ENCODE data around the gene EML3.
A peak's percentile ranks its signal among the peaks of the same experiment; 100 is the strongest.
"Not testable (repeated sequence)": the region's sequence is repeated elsewhere in the genome, so short reads cannot be mapped to it uniquely, and the experiment has no call there.

EML3 gene

DNA sequence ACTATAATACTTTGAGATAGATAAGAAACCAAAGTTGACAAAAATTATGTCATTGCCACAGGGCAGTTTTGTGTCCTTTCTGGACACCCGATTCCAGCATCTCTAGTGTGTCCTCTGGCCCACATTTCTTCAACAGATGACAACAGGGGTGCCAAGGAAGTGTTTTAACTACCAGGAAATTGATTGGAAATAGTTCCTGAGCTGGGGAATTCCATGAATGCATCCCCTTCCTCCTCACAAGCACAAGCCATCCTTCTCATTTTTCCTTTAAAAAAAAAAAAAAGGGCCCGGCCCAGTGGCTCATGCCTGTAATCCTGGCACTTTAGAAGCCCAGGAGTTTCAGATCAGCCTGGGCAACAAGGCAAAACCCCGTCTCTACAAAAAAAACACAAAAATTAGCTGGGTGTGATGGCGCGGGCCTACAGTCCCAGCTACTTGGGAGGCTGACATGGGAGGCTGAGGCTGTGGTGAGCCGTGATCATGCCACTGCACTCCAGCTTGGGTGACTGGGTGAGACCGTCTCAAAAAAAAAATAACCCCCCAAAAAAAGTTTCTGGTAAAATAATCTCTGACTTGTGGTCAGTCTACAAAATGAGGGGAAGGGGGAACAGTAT lies 10.0 kb upstream of the EML3 start:
- H3K4me3 ChIP-seq (ENCODE audit: low read depth, low read length), result peak overlapping the region; percentile 39; the same call in 1 of the 2 replicates
- DNase-seq (ENCODE audit: low read depth, low spot score), result no peak
- POLR2A ChIA-PET, result interaction anchor here (0.7 to 2.5 kb wide), 12 partner anchors 10 to 85 kb away, joined by 3 to 16 read pairs (median 6); partner anchors contain the start of genes AHNAK, BSCL2, C11orf98 and CSKMT
- TF ChIP-seq, protein P1, sequence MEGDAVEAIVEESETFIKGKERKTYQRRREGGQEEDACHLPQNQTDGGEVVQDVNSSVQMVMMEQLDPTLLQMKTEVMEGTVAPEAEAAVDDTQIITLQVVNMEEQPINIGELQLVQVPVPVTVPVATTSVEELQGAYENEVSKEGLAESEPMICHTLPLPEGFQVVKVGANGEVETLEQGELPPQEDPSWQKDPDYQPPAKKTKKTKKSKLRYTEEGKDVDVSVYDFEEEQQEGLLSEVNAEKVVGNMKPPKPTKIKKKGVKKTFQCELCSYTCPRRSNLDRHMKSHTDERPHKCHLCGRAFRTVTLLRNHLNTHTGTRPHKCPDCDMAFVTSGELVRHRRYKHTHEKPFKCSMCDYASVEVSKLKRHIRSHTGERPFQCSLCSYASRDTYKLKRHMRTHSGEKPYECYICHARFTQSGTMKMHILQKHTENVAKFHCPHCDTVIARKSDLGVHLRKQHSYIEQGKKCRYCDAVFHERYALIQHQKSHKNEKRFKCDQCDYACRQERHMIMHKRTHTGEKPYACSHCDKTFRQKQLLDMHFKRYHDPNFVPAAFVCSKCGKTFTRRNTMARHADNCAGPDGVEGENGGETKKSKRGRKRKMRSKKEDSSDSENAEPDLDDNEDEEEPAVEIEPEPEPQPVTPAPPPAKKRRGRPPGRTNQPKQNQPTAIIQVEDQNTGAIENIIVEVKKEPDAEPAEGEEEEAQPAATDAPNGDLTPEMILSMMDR (IDR thresholded peaks at IDR 0.05; ENCODE audit: insufficient read depth, low read length, missing control alignments), result no peak
- CTCF ChIA-PET, result interaction anchor here (1.0 to 6.2 kb wide), 6 partner anchors 9 to 31 kb away, joined by 3 to 49 read pairs (median 5); partner anchors contain the start of genes EML3, ROM1 and TUT1

DNA sequence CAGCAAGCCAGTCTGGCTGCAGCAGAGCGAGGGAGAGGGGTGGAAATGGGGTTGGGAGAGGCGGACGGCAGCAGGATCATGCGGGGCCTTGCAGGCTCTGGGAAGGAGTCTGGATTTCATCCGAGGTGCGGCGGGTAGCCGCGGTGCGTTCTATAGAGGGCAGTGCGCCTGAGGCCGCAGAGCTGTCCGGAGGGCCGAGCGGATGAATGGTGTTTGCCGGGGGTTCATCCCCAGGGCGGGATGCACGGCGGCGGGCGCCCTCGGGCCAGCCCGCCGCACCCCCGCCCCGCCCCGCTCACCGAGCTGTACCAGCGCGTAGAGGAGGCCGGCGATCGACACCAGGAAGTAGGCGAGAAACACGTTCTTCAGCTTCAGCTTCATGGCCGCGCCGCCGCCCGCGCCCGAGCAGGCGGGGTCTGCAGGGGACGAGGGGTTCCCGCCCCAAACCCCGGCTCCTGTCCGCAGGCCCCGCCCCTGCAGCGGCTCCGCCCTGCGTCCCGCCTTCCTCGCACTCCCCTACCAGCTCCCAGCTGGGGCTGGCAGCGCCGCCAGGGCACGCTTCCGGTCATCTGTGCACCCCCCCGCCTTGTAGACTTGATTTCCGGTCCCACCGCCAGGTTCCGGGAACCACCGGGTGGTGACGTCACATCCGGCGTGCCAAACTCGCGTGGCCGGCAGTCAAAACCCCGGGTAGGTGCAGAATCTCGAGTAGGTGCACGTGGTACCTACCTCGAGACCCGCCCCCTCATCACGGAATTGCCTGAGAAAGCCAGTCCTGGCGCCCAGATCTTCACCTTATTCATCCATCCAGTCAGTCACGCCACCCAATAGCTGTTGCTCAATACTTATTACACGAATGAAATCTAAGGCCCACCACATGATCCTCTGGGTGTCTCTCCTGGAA lies 9.2 kb upstream of the EML3 start, which contains the start of gene B3GAT3:
TSS of gene B3GAT3 (minus strand) at position 420 of the 904 bp plus-strand sequence. CDS start at position 381, 39 bp downstream.
- peak within 1 kb of the TSS; percentile 83 for H3K4me3 ChIP-seq (ENCODE audit: low read depth, low read length)
- CTCF ChIA-PET, result interaction anchor here (0.9 to 6.2 kb wide), 14 partner anchors 8 to 227 kb away, joined by 3 to 49 read pairs (median 5); partner anchors contain the start of genes EML3, ROM1 and TUT1

DNA sequence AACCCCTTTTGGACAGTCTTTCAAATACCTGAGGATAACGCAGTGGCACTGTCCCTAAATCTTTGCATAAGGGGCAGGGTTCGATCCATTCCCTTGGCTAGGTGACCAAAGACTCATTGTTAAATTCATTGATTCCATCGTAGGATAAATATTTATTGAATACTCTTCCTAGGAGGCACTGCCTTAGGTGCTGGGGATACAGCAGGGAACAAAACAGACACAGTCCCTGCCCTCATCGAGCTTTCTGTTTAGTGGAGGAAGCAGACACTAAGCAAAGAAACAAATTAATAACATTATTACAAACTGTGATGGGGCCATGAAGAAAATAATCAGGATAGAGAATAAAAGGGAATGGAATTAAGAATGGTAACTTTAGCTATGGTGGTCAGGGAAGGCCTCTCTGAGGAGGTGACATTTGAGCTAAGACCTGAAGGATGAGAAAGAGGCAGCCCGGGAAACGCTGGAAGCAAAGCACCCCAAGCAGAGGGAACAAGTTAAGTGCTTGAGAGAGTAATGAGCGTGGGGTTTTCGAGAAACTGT lies 8.5 kb upstream of the EML3 start:
- DNase-seq (ENCODE audit: low read depth, low spot score), result no peak
- TF ChIP-seq, protein P1 (IDR thresholded peaks at IDR 0.05; ENCODE audit: insufficient read depth, low read length, missing control alignments), result no peak
- ChIA-PET POLR2A (interaction anchor here (1.0 to 2.5 kb wide), 12 partner anchors 9 to 76 kb away, joined by 3 to 16 read pairs (median 6); partner anchors contain the start of genes C11orf98, CSKMT, EML3 and GANAB), CTCF (interaction anchor here (0.9 to 6.2 kb wide), 12 partner anchors 8 to 226 kb away, joined by 3 to 49 read pairs (median 5); partner anchors contain the start of genes EML3, ROM1 and TUT1)
- H3K4me3 ChIP-seq (ENCODE audit: low read depth, low read length), result peak overlapping the region; percentile 83

More for the DNA sequence above, 9.2 kb upstream of the EML3 start, which contains the start of gene B3GAT3:
- POLR2A ChIA-PET, result interaction anchor here (1.0 to 2.5 kb wide), 15 partner anchors 8 to 86 kb away, joined by 3 to 16 read pairs (median 6); partner anchors contain the start of genes AHNAK, BSCL2, C11orf98 and CSKMT
- DNase-seq (ENCODE audit: low read depth, low spot score), result peak; percentile 82
- TF ChIP-seq, protein P1 (IDR thresholded peaks at IDR 0.05; ENCODE audit: insufficient read depth, low read length, missing control alignments), result peak; percentile 24

GRCh38 chr11:62616957-62617356 lies 4.4 kb upstream of the EML3 start:
- H3K4me3 ChIP-seq (ENCODE audit: low read depth, low read length); POLR2A ChIA-PET; DNase-seq (ENCODE audit: low read depth, low spot score): not testable (repeated sequence)
- CTCF ChIA-PET, result interaction anchor here (1.5 kb wide), 1 partner anchor 15 kb away, joined by 4 read pairs; the partner anchor contains the start of gene MTA2

GRCh38 chr11:62615521-62615920 lies 2.9 kb upstream of the EML3 start:
- H3K4me3 ChIP-seq (ENCODE audit: low read depth, low read length), result no peak overlapping the region
- ChIA-PET POLR2A (no interaction called here), CTCF (no interaction called here)
- DNase-seq (ENCODE audit: low read depth, low spot score), result no peak
- TF ChIP-seq, protein P1 (IDR thresholded peaks at IDR 0.05; ENCODE audit: insufficient read depth, low read length, missing control alignments), result no peak

DNA sequence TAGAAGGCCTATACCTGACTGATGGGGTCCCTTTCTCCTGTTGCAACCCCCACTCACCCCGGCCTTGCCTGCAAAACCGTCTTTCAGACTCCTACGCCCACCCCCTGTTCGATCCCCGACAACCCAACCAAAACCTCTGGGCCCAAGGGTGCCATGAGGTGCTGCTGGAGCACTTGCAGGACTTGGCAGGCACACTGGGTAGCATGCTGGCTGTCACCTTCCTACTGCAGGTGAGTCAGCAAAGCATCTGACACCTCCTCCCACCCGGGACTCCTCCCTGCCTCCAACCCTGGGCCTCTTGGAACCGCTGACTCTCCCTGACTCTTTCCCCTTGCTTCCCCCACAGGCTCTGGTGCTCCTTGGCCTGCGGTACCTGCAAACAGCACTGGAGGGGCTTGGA lies 1.7 kb upstream of the EML3 start:
- POLR2A ChIA-PET, result interaction anchor here (0.7 kb wide), 1 partner anchor 39 kb away, joined by 3 read pairs; the partner anchor contains the start of gene INTS5
- no peak overlapping the region for H3K4me3 ChIP-seq (ENCODE audit: low read depth, low read length)
- DNase-seq (ENCODE audit: low read depth, low spot score), result no peak
- TF ChIP-seq, protein P1 (IDR thresholded peaks at IDR 0.05; ENCODE audit: insufficient read depth, low read length, missing control alignments), result no peak
- CTCF ChIA-PET, result interaction anchor here (1.2 to 12.0 kb wide), 2 partner anchors 11 to 20 kb away, joined by 3 to 95 read pairs; partner anchors contain the start of gene TUT1

All from AG04449 (cell line).